ENCODE measurements around the gene FGF2.
A peak's percentile ranks its signal among the peaks of the same experiment; 100 is the strongest.

FGF2 gene

GRCh38 chr4:122945136-122945535 is 118.5 kb downstream of the FGF2 start:
- DNase-seq = peak in 2 of 5 experiments; percentile 16 to 49

- no peak for DNase-seq
These were observed 119.5 kb downstream of the FGF2 start for GRCh38 chr4:122946142-122946541.

Data from T-helper 2 cell (primary cell).